Measurements from ENCODE around the gene DDRGK1. TPM values are rescaled to one million over a fixed set of nuclear protein-coding genes. Genes with fewer than 3 reads are reported as not detected.

The DDRGK1 gene
- total and polyA plus RNA-seq, 4 donors, result 16.8 to 72.4 (median 48.5) TPM

DNA sequence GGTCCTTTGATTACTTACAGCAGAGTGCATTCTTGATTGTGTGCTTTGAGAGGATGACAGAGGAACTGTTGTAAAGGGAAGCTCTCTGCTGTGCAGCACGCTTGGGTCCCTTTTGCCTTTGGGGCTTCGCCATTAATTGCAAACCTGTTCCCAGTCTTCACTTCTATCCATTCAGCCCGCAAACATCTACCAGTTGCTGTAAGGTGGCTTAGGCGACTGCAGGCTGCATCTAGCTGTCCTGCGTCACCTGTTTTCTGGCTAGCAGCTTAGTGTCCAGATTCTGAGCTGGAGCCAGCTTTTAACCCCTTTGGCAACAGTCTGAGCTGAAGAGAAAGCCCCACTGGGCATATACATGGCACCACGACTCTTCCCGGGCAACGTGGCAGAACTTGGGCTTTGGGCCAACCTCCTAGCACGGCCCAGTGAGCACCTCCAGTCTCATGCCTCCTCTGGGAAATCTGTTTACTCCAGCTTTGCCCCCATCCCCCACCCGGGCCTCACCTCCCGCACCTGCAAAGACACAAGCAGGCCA, 42.3 kb downstream of the DDRGK1 start:
- no peaks in the 10 kb centered on the region for H3K36me3 ChIP-seq (ENCODE audit: control insufficient read depth in 4 of 4, insufficient read depth in 3 of 4, low read depth in 1 of 4, low read length in 3 of 4)
- H3K4me3 ChIP-seq (ENCODE audit: low read depth in 1 of 3, low read length in 3 of 3), result no peak overlapping the region

DNA sequence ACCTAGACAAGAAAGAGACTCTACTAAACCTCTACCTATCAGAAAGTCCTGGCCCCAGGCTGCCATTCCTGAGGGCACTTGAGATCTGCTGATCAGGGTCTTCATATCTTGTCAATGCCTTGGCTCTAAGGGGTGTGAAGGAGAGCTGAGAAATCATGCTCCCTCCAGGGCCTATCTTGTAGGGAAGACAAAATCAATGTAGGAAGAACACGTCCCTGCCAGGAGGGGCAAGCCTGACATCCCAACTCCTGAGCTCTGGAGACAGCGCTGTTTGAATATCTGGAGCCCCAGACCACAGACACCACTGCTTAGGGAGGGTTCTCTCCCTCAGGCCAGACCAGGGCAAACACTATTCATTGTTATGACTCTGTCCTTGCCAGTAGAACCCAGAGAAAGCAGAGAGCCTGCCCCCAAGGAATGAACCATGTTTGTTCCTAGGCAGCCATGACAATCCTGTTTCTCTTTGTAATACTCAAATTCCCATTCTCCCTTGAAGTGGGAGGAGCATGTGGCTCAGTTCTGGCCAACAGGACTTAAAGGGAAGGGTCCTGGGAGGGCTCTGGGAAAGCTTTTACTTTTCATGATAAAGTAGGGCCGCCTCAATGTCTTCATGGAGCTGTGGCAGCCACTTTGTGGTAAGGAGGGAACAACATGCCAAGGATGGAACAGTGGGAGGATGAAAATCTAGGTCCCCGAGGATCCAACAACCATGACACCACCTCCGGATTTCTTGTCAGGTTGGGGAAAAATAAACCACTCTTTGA, 43.0 kb downstream of the DDRGK1 start:
- TF ChIP-seq HNF4A (conservative IDR thresholded peaks at IDR 0.05) (no peak), ATF3 (IDR thresholded peaks at IDR 0.05) (no peak), ZBTB33 (IDR thresholded peaks at IDR 0.05) (no peak), SP1 (IDR thresholded peaks at IDR 0.05) (no peak), FOXA1 (IDR thresholded peaks at IDR 0.05) (no peak), TAF1 (conservative IDR thresholded peaks at IDR 0.05) (no peak), YY1 (IDR thresholded peaks at IDR 0.05) (no peak), JUND (IDR thresholded peaks at IDR 0.05) (no peak), REST (IDR thresholded peaks at IDR 0.05) (no peak)
- TF ChIP-seq, protein P1, sequence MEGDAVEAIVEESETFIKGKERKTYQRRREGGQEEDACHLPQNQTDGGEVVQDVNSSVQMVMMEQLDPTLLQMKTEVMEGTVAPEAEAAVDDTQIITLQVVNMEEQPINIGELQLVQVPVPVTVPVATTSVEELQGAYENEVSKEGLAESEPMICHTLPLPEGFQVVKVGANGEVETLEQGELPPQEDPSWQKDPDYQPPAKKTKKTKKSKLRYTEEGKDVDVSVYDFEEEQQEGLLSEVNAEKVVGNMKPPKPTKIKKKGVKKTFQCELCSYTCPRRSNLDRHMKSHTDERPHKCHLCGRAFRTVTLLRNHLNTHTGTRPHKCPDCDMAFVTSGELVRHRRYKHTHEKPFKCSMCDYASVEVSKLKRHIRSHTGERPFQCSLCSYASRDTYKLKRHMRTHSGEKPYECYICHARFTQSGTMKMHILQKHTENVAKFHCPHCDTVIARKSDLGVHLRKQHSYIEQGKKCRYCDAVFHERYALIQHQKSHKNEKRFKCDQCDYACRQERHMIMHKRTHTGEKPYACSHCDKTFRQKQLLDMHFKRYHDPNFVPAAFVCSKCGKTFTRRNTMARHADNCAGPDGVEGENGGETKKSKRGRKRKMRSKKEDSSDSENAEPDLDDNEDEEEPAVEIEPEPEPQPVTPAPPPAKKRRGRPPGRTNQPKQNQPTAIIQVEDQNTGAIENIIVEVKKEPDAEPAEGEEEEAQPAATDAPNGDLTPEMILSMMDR (IDR thresholded peaks at IDR 0.05; ENCODE audit: low read depth, low read length, missing input control), result no peak
- Histone ChIP-seq H3K4me3 (ENCODE audit: low read depth in 1 of 3, low read length in 3 of 3) (no peak overlapping the region), H3K36me3 (ENCODE audit: control insufficient read depth in 4 of 4, insufficient read depth in 3 of 4, low read depth in 1 of 4, low read length in 3 of 4) (no peaks in the 10 kb centered on the region), H3K4me1 (ENCODE audit: control insufficient read depth in 4 of 4, insufficient read depth in 4 of 4, low read length in 3 of 4) (peaks cover 10 to 29% (median 25%) of the 10 kb centered on the region in 4 donors), H3K27ac (ENCODE audit: low read depth in 1 of 2, low read length in 2 of 2) (no peak overlapping the region), H3K9me3 (ENCODE audit: control insufficient read depth in 4 of 4, low read length in 3 of 4) (no peaks in the 10 kb centered on the region), H3K27me3 (ENCODE audit: control insufficient read depth in 4 of 4, insufficient read depth in 4 of 4, low read length in 3 of 4) (no peaks in the 10 kb centered on the region), H3K9ac (ENCODE audit: low read depth in 1 of 2, low read length in 2 of 2) (no peak overlapping the region)
- WGBS, result 82% methylated on average over 5 of the region's 5 CpGs
- no peak for DNase-seq (ENCODE audit: low spot score)

More for the DNA sequence above, 42.3 kb downstream of the DDRGK1 start:
- 66% methylated on average over 11 of the region's 11 CpGs for WGBS
- H3K9ac ChIP-seq (ENCODE audit: low read depth in 1 of 2, low read length in 2 of 2), result no peak overlapping the region
- no peaks in the 10 kb centered on the region for H3K9me3 ChIP-seq (ENCODE audit: control insufficient read depth in 4 of 4, low read length in 3 of 4)
- H3K27me3 ChIP-seq (ENCODE audit: control insufficient read depth in 4 of 4, insufficient read depth in 4 of 4, low read length in 3 of 4), result no peaks in the 10 kb centered on the region
- peaks cover 10 to 23% (median 19%) of the 10 kb centered on the region in 4 donors for H3K4me1 ChIP-seq (ENCODE audit: control insufficient read depth in 4 of 4, insufficient read depth in 4 of 4, low read length in 3 of 4)
- DNase-seq (ENCODE audit: low spot score), result no peak
- no peak for TF ChIP-seq NR2F2 (IDR thresholded peaks at IDR 0.05)
- no peak for TF ChIP-seq HNF4A (conservative IDR thresholded peaks at IDR 0.05)
- no peak for TF ChIP-seq ZBTB33 (IDR thresholded peaks at IDR 0.05)
- TF ChIP-seq TAF1 (conservative IDR thresholded peaks at IDR 0.05), result no peak
- no peak for TF ChIP-seq RXRA (IDR thresholded peaks at IDR 0.05)
- H3K27ac ChIP-seq (ENCODE audit: low read depth in 1 of 2, low read length in 2 of 2), result no peak overlapping the region

Measured in liver (tissue), 9 donors.